HG03045 (cell line): ENCODE measurements around the gene KIAA1671.
"Not testable (repeated sequence)": the region's sequence is repeated elsewhere in the genome, so short reads cannot be mapped to it uniquely, and the experiment has no call there.

Experiments used
- ATAC-seq: cut with Tn5 transposase; IDR thresholded peaks from one replicate; pipeline ENCODE4 v1.9.1; 2021; ENCODE audit warnings: mild to moderate bottlenecking, moderate library complexity; ENCODE audit not compliant: unreplicated experiment

Gene KIAA1671

DNA sequence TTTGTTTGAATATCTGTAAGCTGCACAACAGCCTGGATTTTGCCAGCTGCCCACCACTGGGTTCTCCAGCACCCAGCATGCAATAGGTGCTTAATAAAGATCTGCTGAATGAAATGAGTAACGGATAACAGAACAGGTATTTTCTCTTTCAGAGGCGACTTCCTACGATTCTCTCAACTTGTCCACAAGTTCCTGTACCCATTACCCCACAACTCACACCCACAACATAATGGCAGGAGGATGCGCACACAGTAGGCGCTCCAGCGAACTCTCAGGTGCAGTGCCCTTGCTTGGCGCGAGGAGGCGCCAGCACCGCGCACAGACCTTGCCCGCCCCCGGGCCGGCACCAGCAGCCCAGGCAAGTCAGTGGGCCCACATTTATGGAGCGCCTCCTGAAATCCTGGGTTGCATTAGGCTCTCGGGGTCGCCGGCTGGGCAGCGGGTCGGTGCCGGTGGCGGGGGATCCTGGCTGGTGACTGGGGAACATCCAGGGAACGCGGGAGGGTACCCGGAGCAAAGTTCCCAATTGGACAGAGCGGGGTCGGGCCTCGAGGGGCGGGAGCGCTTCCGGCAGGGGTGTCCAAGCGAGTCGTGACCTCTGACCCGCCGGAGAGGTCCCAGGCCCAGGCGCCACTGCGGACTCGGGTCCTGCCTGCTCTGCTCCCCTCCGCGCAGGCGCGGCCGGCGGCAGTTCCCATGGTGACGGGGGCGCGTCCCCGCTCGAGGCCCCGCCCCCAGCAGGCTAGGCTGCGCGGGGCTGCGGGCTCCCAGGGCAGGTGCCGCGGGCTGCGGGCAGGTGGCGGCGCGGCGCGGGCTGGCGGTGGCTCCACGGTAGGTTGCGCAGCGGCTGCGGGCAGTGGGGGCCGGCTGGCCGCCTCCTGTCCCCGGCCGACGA lies at the start of gene KIAA1671:
Gene KIAA1671, plus strand, starts transcription at position 775 of the 895 bp plus-strand sequence. CDS start 75,284 bp downstream, outside the sequence.
- peak; percentile 74 for ATAC-seq

DNA sequence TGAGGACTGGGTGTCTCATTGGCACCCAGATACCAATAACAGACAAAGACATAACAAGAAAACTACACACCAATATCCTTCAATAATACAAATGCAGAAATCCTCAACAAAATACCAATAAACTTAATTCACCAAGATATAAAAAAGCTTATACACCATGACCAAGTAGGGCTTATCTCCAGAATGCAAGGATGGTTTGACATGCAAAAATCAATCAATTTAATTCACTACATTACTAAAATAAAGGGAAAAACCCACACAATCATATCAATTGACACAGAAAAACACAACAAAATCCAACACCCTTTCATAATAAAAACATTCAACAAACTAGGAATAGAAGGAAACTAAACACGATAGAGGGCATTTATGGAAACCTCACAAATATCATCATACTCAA lies 46.6 kb upstream of the KIAA1671 start:
- ATAC-seq: no peak

DNA sequence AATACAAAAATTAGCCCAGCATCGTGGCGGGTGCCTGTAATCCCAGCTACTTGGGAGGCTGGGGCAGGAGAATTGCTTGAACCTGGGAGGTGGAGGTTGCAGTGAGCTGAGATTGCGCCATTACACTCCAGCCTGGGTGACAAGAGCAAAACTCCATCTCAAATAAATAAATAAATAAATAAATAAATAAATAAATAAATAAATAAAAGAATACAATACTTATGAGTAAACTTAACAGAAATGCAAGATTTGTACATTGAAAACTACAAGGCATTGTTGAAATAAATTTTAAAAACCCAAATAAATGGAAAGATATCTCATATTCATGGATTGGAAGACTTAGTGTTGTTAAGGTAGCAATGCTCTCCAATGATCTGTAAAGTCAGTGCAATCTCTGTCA lies 45.4 kb upstream of the KIAA1671 start:
- not testable (repeated sequence) for ATAC-seq

DNA sequence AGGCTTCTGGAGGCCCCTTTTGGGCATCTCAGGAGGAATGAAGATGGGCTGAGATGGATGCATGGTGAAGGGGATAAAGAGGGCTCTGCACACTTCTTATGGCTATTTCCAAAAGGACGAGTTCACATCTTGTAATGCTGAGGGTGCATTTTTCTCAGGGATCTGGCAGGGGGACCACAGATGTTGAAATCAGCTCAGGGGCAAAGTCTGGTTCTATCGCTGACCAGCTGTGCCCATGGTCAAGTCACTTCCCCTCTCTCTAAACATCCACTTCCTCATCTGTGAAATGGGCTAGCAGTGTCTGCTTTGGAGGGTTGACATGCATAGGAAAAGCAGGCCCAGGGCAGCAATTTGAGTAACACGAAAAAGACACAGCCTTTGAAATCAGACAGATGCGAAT lies 32.5 kb upstream of the KIAA1671 start:
- ATAC-seq: no peak

DNA sequence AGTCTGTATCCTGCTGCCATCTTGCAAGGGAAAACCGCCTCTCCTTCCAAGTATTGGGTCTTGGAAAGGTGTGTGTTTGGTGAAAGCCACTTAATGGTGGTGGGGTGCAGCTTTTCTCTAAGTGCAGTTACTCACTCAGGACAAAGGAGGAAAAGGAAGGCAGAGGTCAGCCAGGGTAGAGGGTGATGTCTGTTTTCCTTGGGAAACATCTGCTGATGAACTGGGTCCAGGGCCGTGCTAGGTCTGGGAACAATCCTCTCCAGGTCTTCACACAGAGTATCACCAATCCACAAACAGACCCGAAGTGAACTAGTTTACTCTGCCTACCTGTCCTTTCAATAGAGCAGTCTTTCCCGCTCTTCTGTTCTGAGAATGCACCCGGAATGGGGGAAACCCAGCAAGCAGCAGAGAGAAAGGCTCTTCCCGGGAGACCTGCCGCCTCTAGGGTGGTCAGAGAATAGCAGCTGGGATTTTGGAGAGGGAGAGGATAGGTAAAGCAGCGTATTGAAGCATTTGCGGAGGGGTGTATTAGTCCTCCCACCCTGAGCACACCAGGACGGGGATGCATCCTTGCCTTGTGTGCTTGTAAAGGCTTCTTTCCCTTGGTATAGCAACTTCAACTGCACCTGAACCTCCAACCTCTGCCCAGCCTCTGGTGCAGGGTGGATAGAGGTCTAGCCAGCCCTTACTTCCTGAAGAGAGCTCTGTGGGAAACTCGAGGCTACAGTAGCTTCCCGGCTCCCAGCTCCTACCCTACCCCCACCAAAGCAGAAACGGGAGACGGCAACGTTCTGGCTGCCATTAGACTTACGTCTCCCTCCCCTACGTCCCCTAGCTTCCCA lies 26.7 kb upstream of the KIAA1671 start:
- no peak for ATAC-seq

DNA sequence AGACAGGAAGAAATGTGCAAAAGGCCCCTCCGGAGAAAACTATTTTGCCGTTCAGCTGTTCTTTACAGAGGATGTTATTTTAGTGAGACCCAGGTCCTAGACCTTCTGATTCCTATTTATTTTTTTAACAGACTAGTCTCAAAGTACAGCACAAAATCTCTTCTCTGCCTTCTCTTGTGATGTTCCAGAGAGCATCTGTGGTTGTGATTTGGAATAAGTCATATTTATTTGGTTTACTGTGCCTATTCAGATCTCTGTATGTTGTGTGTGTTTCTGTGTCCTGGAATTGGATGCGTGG lies 26.1 kb upstream of the KIAA1671 start:
- ATAC-seq: no peak

DNA sequence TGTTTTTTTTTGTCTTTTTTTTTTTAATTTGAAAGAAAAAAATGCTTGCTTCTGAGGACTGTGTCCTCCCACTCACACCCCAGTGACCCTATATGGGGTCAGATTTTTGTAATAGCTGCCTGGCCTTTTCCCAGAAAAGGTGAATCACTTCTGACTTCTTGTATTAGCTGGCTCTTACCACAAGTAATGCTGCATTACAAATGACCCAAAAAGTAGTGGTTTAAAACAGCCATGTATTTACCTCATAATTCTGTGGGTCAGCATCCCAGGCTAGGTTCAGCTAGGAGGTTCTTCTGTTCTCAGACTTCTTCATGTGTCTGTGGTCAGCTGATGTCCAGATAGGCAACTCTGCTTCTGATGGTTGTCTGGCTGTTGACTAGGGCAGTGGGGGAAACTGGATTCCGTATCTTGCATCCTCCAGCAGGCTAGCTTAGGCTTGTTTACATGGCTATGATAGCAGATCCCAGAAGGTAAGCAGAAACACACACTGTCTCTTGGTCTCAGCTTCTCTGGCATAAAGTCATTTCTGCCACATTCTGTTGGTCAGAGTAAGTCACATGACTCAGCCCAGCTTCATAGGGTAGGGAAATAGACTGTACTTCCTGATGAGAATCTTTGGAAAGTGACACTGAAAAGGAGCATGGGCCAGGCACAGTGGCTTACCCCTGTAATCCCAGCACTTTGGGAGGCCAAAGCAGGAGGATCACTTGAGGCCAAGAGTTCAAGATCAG lies 25.5 kb upstream of the KIAA1671 start:
- ATAC-seq: no peak

DNA sequence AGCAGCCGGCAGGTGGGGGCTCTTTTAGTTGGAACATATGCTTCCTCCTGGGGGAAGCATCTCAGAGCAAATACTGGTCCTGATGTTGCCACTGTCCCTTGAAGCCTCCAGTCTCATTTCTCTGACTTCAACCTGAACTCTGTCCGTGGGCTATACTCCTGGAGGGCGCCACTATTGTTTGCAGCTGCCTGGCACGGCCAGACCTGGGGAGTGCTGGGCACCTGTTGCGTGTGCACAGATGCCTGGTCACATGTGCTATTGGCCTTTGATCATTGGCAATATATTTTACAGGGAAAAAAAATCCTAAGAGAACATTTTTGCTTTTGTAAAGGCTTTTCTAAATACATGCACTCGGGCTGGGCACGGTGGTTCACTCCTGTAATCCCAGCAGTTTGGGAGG lies 24.2 kb upstream of the KIAA1671 start:
- no peak for ATAC-seq

DNA sequence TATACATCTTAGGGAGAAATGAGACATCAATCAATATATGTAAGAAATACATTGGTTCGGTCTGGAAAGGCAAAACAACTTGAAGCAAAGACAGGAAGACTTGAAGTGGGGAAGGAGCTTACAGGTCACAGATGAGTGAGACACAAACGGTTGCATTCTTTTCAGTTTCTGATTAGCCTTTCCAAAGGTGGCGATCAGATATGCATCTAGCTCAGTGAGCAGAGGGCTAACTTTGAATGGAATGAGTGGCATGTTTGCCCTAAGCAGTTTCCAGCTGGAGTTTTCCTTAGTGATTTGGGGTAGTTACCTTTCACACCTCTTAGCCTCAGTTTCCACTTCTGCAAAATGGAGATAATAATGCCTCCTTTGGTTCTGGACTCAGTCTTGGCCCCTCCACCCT lies 21.8 kb upstream of the KIAA1671 start:
- ATAC-seq: no peak

DNA sequence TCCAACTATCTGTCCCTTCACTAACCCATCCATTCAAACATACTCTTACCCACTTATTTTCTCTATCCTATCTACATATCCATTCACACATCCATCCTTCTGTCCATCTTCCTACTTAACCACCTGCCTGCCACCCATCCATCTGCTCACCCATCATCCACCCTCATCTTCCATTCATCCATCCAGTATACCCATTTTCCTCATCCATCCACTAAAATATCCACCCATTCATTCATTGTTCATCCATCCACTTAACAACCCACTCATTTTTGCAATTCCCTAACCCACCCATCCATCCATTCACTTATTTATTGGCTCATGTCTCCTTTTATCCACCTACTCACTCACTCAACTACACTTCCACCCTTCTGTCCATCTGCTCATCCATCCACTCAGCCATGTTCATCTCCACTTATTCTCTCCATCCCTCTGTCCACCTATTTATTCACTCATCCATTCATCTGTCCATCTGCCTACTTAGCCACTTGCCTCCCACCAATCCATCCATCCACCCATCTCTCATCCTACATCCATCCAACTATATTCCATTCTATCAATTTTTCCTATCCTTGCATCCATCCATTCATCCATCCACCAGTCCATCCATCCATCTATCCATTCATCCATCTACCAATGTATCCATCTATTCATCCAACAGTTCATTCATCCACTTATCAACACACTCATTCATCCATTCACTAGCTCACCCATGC lies 16.6 kb upstream of the KIAA1671 start:
- no peak for ATAC-seq

DNA sequence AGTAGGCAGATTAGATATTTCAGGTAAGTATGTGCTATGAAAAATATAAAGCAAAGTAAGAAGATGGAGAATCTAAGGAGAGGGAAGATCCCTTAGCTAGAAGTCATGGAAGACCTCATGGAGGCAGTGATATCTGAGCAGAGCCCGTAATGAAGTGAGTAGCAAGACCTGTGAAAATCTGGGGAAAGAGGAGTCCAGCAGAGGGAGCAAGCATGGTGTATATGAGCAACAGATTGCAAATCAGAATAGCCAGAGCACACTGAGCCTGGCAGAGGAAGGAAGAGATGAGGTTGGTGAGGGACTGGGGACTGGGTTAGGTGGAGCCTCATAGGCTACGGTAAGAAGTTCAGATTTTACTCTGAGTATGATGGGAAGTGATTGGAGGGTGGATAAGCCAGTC lies 15.4 kb upstream of the KIAA1671 start:
- no peak for ATAC-seq

DNA sequence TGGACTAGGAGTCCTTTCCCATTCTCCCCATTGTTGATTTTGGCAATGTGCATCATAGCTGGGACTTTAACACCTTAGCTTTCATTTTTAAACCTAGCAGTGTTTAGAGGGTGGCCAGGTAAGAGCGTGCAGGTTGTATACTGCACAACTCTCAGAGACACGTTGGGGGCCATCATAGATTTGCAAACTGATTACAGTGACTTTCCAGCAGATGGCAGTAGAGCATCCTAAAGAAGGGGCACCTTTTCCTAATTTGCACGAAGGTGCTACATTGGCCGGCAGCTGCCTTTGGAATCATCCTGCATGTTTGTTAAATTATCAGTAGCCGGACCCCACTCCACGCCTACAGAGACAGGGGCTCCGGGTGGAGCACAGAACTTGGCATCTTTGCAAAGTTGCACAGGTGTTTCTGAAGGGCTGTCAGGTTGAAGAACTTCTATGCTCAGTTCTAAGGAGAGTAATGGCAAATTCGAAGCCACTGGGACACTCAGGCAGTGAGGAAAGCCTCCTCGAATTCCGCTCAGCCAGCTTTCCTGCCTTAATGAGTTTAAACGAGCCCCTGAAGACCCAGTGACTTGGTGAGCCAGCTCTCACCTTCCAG lies 13.7 kb upstream of the KIAA1671 start:
- ATAC-seq: no peak

DNA sequence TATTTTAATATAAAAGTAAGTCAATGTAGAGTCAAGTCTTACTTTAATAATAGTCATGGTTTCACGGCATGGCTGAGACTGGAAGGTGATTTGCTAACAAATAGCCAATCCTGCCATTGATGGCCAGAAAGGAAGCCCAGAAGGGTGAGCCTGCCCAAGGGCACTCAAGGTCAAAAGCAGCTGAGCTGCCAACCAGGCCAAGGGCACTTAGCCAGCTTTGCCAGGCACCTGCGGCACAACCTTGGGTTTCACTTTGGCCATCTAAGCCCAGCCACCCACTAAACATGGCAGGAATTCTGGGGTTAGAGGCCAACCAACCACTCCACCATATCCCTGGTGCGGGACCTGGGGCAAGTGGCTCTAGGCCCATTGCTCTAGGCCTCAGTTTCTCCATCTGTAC lies 10.2 kb upstream of the KIAA1671 start:
- ATAC-seq: no peak

DNA sequence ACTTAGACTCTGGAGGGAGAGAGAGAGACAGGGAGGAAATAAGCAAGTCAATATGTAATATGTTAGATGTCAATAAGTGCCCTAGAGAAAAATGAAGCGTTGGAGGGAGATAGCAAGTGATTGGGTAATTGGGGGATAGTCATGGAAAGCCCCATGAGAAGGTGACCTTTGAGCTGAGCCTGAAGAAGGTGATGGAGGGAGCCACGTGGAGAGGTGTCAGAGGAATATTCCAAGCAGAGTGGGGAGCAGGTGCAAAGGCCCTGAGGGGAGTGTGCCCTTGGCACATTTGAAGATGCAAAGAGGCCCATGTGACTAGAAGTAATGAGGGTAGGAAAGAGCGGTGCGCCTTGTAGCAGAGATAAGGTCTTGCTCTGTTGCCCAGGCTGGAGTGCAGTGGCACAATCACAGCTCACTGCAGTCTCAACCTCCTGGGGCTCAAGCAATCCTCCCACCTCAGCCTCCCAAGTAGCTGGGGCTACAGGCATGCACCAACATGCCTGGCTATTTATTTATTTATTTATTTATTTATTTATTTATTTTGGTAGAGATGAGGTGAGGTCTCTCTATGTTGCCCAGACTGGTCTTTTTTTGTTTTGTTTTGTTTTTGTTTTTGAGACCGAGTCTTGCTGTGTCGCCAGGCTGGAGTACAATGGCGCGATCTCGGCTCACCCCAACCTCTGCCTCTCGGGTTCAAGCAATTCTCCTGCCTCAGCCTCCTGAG lies 8.1 kb upstream of the KIAA1671 start:
- ATAC-seq: no peak

DNA sequence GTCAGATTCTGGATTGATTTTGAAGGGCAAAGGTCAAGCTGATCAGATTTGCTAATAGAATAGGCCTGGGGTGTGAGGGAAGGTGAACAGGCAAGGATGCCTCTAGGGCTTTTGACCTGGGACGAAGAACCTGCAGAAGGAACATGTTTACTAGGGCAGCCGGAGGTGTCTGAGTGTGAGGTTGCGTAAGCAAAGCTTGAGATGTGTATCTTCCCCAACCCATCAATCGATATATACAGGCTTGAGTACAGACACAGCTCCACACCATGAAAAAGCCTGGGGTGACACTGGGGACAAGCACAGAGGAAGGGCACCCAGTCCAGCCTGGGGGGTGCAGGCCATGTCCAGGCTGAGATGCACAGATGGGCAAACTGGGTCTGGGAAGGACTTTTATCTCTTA lies 7.1 kb upstream of the KIAA1671 start:
- ATAC-seq: no peak

DNA sequence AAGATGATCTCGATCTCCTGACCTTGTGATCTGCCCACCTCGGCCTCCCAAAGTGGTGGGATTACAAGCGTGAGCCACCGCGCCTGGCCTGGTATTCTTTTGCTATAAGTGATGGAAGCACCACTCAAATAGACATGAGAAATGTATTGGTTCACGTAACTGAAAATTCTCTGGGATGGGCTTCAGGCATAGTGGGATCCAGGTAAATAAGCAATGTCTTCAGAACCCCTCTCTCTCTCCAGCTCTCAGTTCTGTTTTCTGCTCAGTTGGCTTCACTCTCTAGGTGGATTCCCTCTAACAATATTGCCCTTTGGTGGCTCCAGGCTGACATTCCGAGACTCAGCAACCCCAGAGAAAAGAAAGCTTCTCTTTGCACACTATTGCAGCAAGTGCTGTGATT lies 5.1 kb upstream of the KIAA1671 start:
- ATAC-seq: no peak

DNA sequence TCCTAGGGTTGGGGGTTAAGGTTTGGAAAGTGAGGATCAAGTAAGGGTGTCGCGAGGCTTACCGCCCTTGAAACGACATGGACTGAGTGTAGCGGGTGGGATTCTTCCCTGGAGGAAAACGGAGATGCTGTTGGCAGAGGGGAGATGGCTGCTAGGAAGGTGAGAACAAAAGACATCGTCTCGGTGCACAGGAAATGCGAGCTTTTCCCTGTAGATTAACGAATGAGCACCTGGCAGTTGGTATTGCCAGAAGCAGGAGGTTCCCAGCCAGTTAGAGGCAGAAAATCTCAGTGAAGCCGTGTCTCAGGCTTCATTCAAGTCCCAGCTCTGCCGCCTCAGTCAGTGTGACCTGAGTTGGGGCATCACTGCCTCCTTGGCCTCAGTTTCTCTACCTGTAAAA lies 4.6 kb upstream of the KIAA1671 start:
- no peak for ATAC-seq

DNA sequence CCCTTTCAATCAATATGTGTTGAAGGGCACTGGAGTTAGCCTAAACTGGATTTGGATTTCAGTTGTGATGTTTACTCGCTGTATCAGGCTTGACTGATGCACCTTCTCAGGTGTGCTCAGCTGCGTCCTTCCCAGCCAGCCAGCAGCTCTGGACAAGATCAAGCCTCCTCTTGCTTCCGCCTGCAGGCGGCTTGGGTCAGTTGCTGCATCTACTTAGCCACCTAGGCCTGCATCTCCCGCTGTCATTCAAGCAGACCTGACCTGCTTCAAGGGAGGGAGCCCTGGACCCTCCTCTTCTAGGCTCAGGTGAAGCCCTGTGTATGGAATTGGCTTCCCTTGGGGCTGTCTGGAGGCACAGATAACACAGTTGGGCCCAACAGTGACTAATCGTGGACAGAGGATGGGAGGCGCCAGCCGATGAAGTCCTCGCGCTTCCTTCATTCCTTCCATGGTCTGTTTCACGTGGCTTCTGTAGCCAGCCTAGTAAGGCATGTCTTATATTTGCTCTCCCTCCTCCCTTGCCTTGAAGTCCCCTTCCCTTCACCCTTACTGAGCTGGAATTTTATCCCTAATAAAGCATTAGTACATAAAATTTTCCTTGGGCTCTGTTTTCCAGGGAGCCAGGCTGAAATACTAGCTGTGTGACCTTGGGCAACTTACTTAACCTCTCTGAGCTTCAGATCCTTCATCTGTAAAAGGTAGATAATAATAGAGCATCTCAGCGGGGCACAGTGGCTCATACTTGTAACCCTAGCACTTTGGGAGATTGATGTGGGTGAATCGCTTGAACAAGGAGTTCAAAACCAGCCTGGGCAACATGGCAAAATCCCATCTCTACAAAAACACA lies 3.9 kb upstream of the KIAA1671 start:
- no peak for ATAC-seq
